Suprapubic skin (tissue), 4 donors: ENCODE measurements around the gene TBC1D20.

ENCODE experiments used
- EP300 ChIP-seq: sonication (generic); formaldehyde crosslinking; IDR thresholded peaks from one replicate; pipeline ENCODE4 v1.6.1; 2017; ENCODE audit warnings: antibody characterized with exemption
- POLR2A ChIP-seq, 2 donors: fragments of 450-650 bp; IDR thresholded peaks; one replicate each; pipeline ENCODE4 v1.6.1; 2017; ENCODE audit warnings: antibody characterized with exemption in 2 of 2, mild to moderate bottlenecking in 2 of 2, moderate library complexity in 2 of 2
- POLR2AphosphoS5 ChIP-seq, 3 donors: sonication (generic); formaldehyde crosslinking; IDR thresholded peaks; one replicate each; pipeline ENCODE4 v1.6.1; 2017; ENCODE audit warnings: antibody characterized with exemption in 3 of 3
- TF ChIP-seq, protein P1 (sequence below), 2 donors: fragments of 200-600 bp in 1 of 2; fragments of 450-650 bp in 1 of 2; sonication (generic) in 1 of 2; IDR thresholded peaks; one replicate each; pipeline ENCODE4 v1.5.1; 2016 to 2019; ENCODE audit warnings: antibody characterized with exemption in 2 of 2, mild to moderate bottlenecking in 1 of 2, moderate library complexity in 1 of 2

GRCh38 chr20:478010-478948 is 15.9 kb upstream of the TBC1D20 start:
- TF ChIP-seq, protein P1, sequence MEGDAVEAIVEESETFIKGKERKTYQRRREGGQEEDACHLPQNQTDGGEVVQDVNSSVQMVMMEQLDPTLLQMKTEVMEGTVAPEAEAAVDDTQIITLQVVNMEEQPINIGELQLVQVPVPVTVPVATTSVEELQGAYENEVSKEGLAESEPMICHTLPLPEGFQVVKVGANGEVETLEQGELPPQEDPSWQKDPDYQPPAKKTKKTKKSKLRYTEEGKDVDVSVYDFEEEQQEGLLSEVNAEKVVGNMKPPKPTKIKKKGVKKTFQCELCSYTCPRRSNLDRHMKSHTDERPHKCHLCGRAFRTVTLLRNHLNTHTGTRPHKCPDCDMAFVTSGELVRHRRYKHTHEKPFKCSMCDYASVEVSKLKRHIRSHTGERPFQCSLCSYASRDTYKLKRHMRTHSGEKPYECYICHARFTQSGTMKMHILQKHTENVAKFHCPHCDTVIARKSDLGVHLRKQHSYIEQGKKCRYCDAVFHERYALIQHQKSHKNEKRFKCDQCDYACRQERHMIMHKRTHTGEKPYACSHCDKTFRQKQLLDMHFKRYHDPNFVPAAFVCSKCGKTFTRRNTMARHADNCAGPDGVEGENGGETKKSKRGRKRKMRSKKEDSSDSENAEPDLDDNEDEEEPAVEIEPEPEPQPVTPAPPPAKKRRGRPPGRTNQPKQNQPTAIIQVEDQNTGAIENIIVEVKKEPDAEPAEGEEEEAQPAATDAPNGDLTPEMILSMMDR (IDR thresholded peaks at IDR 0.05), result no peak
- TF ChIP-seq POLR2AphosphoS5 (IDR thresholded peaks at IDR 0.05) (no peak), POLR2A (IDR thresholded peaks at IDR 0.05) (no peak), EP300 (no peak)
